Measurements from ENCODE around the gene GFRAL. TPM values are rescaled to one million over a fixed set of nuclear protein-coding genes. Genes with fewer than 3 reads are reported as not detected.

The GFRAL gene
- total RNA-seq, 1 experiment from 2014 or later: not detected

- H4K20me1 ChIP-seq (ENCODE audit: insufficient read depth): no peaks in the 10 kb centered on the region
- POLR2A ChIA-PET: no interaction called here
- no peaks in the 10 kb centered on the region for H3K9me2 ChIP-seq (ENCODE audit: insufficient read depth)
- no peak overlapping the region for H2AFZ ChIP-seq (ENCODE audit: low read depth, low read length, poor library complexity, severe bottlenecking)
- no peak for TF ChIP-seq EZH2phosphoT487 (IDR thresholded peaks at IDR 0.05; ENCODE audit: borderline replicate concordance)
- TF ChIP-seq CEBPB (IDR thresholded peaks at IDR 0.05; ENCODE audit: low read depth): no peak
- TF ChIP-seq POLR2A (IDR thresholded peaks at IDR 0.05; ENCODE audit: borderline replicate concordance, extremely low read depth, insufficient read depth, insufficient read length): no peak
- no peak for TF ChIP-seq CBX3 (IDR thresholded peaks at IDR 0.05; ENCODE audit: low read depth)
- TF ChIP-seq RAD21 (IDR thresholded peaks at IDR 0.05; ENCODE audit: low read depth): no peak
- no peak for TF ChIP-seq YY1 (IDR thresholded peaks at IDR 0.05; ENCODE audit: extremely low read depth, insufficient replicate concordance, low read depth, low read length)
- TF ChIP-seq SRF (IDR thresholded peaks at IDR 0.05; ENCODE audit: low read depth): no peak
- TF ChIP-seq, protein P1, sequence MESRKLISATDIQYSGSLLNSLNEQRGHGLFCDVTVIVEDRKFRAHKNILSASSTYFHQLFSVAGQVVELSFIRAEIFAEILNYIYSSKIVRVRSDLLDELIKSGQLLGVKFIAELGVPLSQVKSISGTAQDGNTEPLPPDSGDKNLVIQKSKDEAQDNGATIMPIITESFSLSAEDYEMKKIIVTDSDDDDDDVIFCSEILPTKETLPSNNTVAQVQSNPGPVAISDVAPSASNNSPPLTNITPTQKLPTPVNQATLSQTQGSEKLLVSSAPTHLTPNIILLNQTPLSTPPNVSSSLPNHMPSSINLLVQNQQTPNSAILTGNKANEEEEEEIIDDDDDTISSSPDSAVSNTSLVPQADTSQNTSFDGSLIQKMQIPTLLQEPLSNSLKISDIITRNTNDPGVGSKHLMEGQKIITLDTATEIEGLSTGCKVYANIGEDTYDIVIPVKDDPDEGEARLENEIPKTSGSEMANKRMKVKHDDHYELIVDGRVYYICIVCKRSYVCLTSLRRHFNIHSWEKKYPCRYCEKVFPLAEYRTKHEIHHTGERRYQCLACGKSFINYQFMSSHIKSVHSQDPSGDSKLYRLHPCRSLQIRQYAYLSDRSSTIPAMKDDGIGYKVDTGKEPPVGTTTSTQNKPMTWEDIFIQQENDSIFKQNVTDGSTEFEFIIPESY (IDR thresholded peaks at IDR 0.05; ENCODE audit: extremely low read depth, insufficient replicate concordance, low read length): no peak
- no peak for TF ChIP-seq SP1 (IDR thresholded peaks at IDR 0.05; ENCODE audit: low read depth)
- no peak for TF ChIP-seq FOSL1 (IDR thresholded peaks at IDR 0.05; ENCODE audit: low read depth)
- TF ChIP-seq ZFX (IDR thresholded peaks at IDR 0.05): no peak
- no peak for TF ChIP-seq TCF7L2 (IDR thresholded peaks at IDR 0.05; ENCODE audit: borderline replicate concordance, extremely low read depth, insufficient read depth, insufficient read length)
- no peak for TF ChIP-seq EZH2 (IDR thresholded peaks at IDR 0.05)
- TF ChIP-seq, protein P2, sequence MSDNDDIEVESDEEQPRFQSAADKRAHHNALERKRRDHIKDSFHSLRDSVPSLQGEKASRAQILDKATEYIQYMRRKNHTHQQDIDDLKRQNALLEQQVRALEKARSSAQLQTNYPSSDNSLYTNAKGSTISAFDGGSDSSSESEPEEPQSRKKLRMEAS (IDR thresholded peaks at IDR 0.05): no peak
- no peak for TF ChIP-seq JUND (IDR thresholded peaks at IDR 0.05)
- TF ChIP-seq ELF1 (IDR thresholded peaks at IDR 0.05; ENCODE audit: borderline replicate concordance, low read depth): no peak
- H3K4me2 ChIP-seq (ENCODE audit: low read length): no peak overlapping the region
- no peak overlapping the region for H3K4me3 ChIP-seq (replicated peaks in 1 of 2; ENCODE audit: low read depth in 1 of 2, low read length in 2 of 2)
- H3K27me3 ChIP-seq (ENCODE audit: insufficient read depth, low read length): no peaks in the 10 kb centered on the region
- no peaks in the 10 kb centered on the region for H3K9me3 ChIP-seq (ENCODE audit: control insufficient read depth in 1 of 2, insufficient read depth in 1 of 2, low read depth in 1 of 2, low read length in 2 of 2)
- DNase-seq (ENCODE audit: low read depth, low spot score) (no peak), ATAC-seq (no peak)
- H3K79me2 ChIP-seq (ENCODE audit: insufficient read depth, low read length): no peaks in the 10 kb centered on the region
- no peak overlapping the region for H3K9ac ChIP-seq (ENCODE audit: low read length)
- H3K27ac ChIP-seq (ENCODE audit: low read depth, low read length): no peak overlapping the region
- RAD21 ChIA-PET (ENCODE audit: low non-redundant PET in 1 of 2, low total read pairs in 2 of 2, uncharacterized antibody in 2 of 2, unreplicated experiment in 2 of 2): no interaction called here
- CTCF ChIA-PET: no interaction called here
- no TSS peak for BruUV-seq (replicated peaks)
- intact Hi-C loops (cut with micrococcal nuclease): loop anchor here (5.0 kb wide), 1 partner anchor 662 kb away; no protein-coding TSS in a partner anchor
- H3K36me3 ChIP-seq (ENCODE audit: control insufficient read depth in 1 of 2, insufficient read depth in 2 of 2, low read length in 2 of 2): no peaks in the 10 kb centered on the region
- no peaks in the 10 kb centered on the region for H3K4me1 ChIP-seq (ENCODE audit: control insufficient read depth in 1 of 2, insufficient read depth in 2 of 2, low read length in 2 of 2)
Observed at GRCh38 chr6:55290736-55291135, 36.5 kb upstream of the GFRAL start.

Data from HCT116 (cell line).